ENCODE data around the gene MYCL.

DNA sequence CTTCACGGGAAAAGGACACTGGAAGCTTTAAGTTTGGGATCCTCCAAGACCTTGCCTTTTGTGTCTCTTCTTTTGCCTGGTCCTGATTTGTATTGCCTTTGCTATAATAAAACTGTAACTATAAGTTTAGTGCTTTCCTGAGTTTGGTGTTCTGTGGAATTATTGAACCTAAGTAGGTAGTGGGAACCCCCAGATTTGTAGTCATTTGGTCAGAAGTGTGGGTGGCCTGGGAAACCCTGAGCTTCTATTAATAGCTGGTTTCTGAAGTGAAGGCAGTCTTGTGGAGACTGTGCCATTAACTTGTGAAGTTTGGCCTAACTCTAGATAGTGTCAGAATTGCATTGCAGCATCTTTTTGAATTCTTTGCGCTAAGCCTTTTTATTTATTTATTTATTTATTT, 6.8 kb upstream of the MYCL start:
- TF ChIP-seq ARNTL (CRISPR knock-in tag; IDR thresholded peaks at IDR 0.05; ENCODE audit: borderline replicate concordance, low read depth) (no peak), GLIS3 (CRISPR knock-in tag; IDR thresholded peaks at IDR 0.05) (no peak), PPARA (CRISPR knock-in tag; IDR thresholded peaks at IDR 0.05; ENCODE audit: borderline replicate concordance) (no peak), BACH2 (CRISPR knock-in tag; IDR thresholded peaks at IDR 0.05; ENCODE audit: borderline replicate concordance) (no peak), ZC3H10 (CRISPR knock-in tag; IDR thresholded peaks at IDR 0.05) (no peak), TOX (CRISPR knock-in tag; IDR thresholded peaks at IDR 0.05; ENCODE audit: borderline replicate concordance) (no peak), ZNF8 (CRISPR knock-in tag; IDR thresholded peaks at IDR 0.05) (no peak), ZFP3 (CRISPR knock-in tag; IDR thresholded peaks at IDR 0.05) (no peak), SNAI2 (CRISPR knock-in tag; IDR thresholded peaks at IDR 0.05) (no peak), ESRRG (CRISPR knock-in tag; IDR thresholded peaks at IDR 0.05) (no peak), ZFP30 (CRISPR knock-in tag; IDR thresholded peaks at IDR 0.05) (no peak)
- TF ChIP-seq, protein P1, sequence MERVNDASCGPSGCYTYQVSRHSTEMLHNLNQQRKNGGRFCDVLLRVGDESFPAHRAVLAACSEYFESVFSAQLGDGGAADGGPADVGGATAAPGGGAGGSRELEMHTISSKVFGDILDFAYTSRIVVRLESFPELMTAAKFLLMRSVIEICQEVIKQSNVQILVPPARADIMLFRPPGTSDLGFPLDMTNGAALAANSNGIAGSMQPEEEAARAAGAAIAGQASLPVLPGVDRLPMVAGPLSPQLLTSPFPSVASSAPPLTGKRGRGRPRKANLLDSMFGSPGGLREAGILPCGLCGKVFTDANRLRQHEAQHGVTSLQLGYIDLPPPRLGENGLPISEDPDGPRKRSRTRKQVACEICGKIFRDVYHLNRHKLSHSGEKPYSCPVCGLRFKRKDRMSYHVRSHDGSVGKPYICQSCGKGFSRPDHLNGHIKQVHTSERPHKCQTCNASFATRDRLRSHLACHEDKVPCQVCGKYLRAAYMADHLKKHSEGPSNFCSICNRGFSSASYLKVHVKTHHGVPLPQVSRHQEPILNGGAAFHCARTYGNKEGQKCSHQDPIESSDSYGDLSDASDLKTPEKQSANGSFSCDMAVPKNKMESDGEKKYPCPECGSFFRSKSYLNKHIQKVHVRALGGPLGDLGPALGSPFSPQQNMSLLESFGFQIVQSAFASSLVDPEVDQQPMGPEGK (CRISPR knock-in tag; IDR thresholded peaks at IDR 0.05; ENCODE audit: borderline replicate concordance) = no peak

Data from SK-N-SH treated with all-trans-retinoic acid at 6 μM for 48 hours (cell line).